Adipose tissue (tissue), 3 donors: ENCODE measurements around the gene SLITRK6. TPM values are rescaled to one million over a fixed set of nuclear protein-coding genes. Genes with fewer than 3 reads are reported as not detected.
"Not testable (repeated sequence)": the region's sequence is repeated elsewhere in the genome, so short reads cannot be mapped to it uniquely, and the experiment has no call there.

ENCODE experiments used
- H3K27ac ChIP-seq: one replicate; pipeline ENCODE4 v1.5.1; 2013; ENCODE audit warnings: low read depth, low read length
- WGBS, 3 donors: extraction: QIAGEN DNeasy Blood & Tissue Kit; methylation state at CpG; one replicate each; pipeline ENCODE4 v1.1.7; 2013; 5-methylcytosine and 5-hydroxymethylcytosine counted together
- polyA plus RNA-seq, 3 donors: library from polyadenylated mRNA; stranded (reverse); fragments of 200-250 nt; gene quantifications; one replicate each; pipeline ENCODE4 v1.2.3, GENCODE V29; 2013
- donor health status: healthy with polysubstance abuse.
- donor health status: Bipolar disorder and iron deficiency.
- donor health status: healthy.

Gene SLITRK6
- polyA plus RNA-seq, 3 donors = 0.03 to 0.22 (median 0.08) TPM

DNA sequence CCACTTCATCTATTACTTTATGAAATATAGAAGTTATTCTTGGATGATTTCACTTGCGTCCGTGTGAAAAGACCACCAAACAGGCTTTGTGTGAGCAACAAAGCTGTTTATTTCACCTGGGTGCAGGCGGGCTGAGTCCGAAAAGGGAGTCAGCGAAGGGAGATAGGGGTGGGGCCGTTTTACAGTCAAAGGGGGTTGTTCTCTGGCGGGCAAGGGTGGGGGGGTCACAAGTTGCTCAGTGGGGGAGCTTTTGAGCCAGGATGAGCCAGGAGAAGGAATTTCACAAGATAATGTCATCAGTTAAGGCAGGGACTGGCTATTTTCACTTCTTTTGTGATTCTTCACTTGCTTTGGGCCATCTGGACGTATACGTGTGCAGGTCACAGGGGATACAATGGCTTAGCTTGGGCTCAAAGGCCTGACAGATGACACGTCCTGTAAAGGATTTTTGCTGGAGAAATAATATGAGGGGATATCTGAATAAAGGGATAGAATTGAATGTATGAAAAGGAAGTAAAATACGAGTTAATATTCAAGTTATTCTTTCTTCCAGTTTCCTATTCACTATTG lies 55.9 kb downstream of the SLITRK6 start:
- H3K27ac ChIP-seq = not testable (repeated sequence)
- whole genome bisulfite sequencing, 3 donors = 66 to 68% (median 68%) methylated on average over 11 of the region's 11 CpGs
